HUES6 (cell line): ENCODE measurements around the gene CDH18.

Source experiments
- H3K27ac ChIP-seq: 2 replicates; pipeline ENCODE4 v1.7.0; 2013; ENCODE audit warnings: low read depth, mild to moderate bottlenecking, low read length, inconsistent platforms
- H3K27me3 ChIP-seq: 2 replicates; pipeline ENCODE4 v1.6.1; 2013; ENCODE audit warnings: low read length; ENCODE audit not compliant: control insufficient read depth, insufficient read depth
- H3K36me3 ChIP-seq: 2 replicates; pipeline ENCODE4 v1.6.1; 2013; ENCODE audit warnings: low read length; ENCODE audit not compliant: control insufficient read depth, insufficient read depth
- H3K4me1 ChIP-seq: 2 replicates; pipeline ENCODE4 v1.6.1; 2013; ENCODE audit warnings: low read length; ENCODE audit not compliant: control insufficient read depth, insufficient read depth
- H3K4me3 ChIP-seq: 2 replicates; pipeline ENCODE4 v1.5.1; 2013; ENCODE audit warnings: low read depth, low read length
- H3K9ac ChIP-seq: one replicate; pipeline ENCODE4 v1.6.1; 2013; ENCODE audit warnings: mild to moderate bottlenecking, low read length
- H3K9me3 ChIP-seq: 2 replicates; pipeline ENCODE4 v1.6.1; 2013; ENCODE audit warnings: low read depth, low read length; ENCODE audit not compliant: control insufficient read depth, insufficient read depth

The CDH18 gene

GRCh38 chr5:19605846-19606407, 382.1 kb downstream of the CDH18 start:
- H3K27me3 ChIP-seq: no peaks in the 10 kb centered on the region
- H3K4me1 ChIP-seq: no peaks in the 10 kb centered on the region
- H3K36me3 ChIP-seq: no peaks in the 10 kb centered on the region
- no peak overlapping the region for H3K4me3 ChIP-seq
- no peak overlapping the region for H3K9ac ChIP-seq
- H3K9me3 ChIP-seq: peaks cover 4% of the 10 kb centered on the region
- H3K27ac ChIP-seq: no peak overlapping the region

GRCh38 chr5:19584131-19584530, 403.9 kb downstream of the CDH18 start:
- no peak overlapping the region for H3K4me3 ChIP-seq

GRCh38 chr5:19577882-19578281, 410.1 kb downstream of the CDH18 start:
- H3K27ac ChIP-seq: no peak overlapping the region
- H3K9ac ChIP-seq: no peak overlapping the region
- H3K27me3 ChIP-seq: no peaks in the 10 kb centered on the region
- no peaks in the 10 kb centered on the region for H3K36me3 ChIP-seq
- H3K4me3 ChIP-seq: no peak overlapping the region
- no peaks in the 10 kb centered on the region for H3K4me1 ChIP-seq
- no peaks in the 10 kb centered on the region for H3K9me3 ChIP-seq

More at GRCh38 chr5:19584131-19584530, 403.9 kb downstream of the CDH18 start:
- no peak overlapping the region for H3K9ac ChIP-seq
- no peak overlapping the region for H3K27ac ChIP-seq
- peaks cover 7% of the 10 kb centered on the region; the same call in 1 of the 2 replicates for H3K4me1 ChIP-seq
- no peaks in the 10 kb centered on the region for H3K27me3 ChIP-seq
- no peaks in the 10 kb centered on the region for H3K36me3 ChIP-seq
- H3K9me3 ChIP-seq: no peaks in the 10 kb centered on the region

- Histone ChIP-seq H3K27me3 (no peaks in the 10 kb centered on the region), H3K4me1 (no peaks in the 10 kb centered on the region), H3K9ac (no peak overlapping the region), H3K27ac (no peak overlapping the region), H3K9me3 (no peaks in the 10 kb centered on the region), H3K4me3 (no peak overlapping the region), H3K36me3 (no peaks in the 10 kb centered on the region)
Measured at GRCh38 chr5:19568004-19568403, 420.0 kb downstream of the CDH18 start.

- Histone ChIP-seq H3K27me3 (no peaks in the 10 kb centered on the region), H3K4me3 (no peak overlapping the region), H3K9me3 (no peaks in the 10 kb centered on the region)
Measured at GRCh38 chr5:19565466-19565865, 422.5 kb downstream of the CDH18 start.

GRCh38 chr5:19564036-19564435, 424.0 kb downstream of the CDH18 start:
- Histone ChIP-seq H3K4me3 (no peak overlapping the region), H3K36me3 (no peaks in the 10 kb centered on the region), H3K9ac (no peak overlapping the region), H3K9me3 (no peaks in the 10 kb centered on the region), H3K27me3 (no peaks in the 10 kb centered on the region), H3K4me1 (no peaks in the 10 kb centered on the region), H3K27ac (no peak overlapping the region)

More at GRCh38 chr5:19565466-19565865, 422.5 kb downstream of the CDH18 start:
- Histone ChIP-seq H3K4me1 (no peaks in the 10 kb centered on the region), H3K27ac (no peak overlapping the region), H3K36me3 (no peaks in the 10 kb centered on the region), H3K9ac (no peak overlapping the region)

- H3K9ac ChIP-seq: no peak overlapping the region
- H3K4me1 ChIP-seq: no peaks in the 10 kb centered on the region
- H3K4me3 ChIP-seq: no peak overlapping the region
- H3K9me3 ChIP-seq: no peaks in the 10 kb centered on the region
- no peaks in the 10 kb centered on the region for H3K27me3 ChIP-seq
- H3K27ac ChIP-seq: no peak overlapping the region
- no peaks in the 10 kb centered on the region for H3K36me3 ChIP-seq
Measured at GRCh38 chr5:19555876-19556275, 432.1 kb downstream of the CDH18 start.

GRCh38 chr5:19555436-19555835, 432.6 kb downstream of the CDH18 start:
- Histone ChIP-seq H3K27ac (no peak overlapping the region), H3K4me1 (no peaks in the 10 kb centered on the region), H3K36me3 (no peaks in the 10 kb centered on the region), H3K9me3 (no peaks in the 10 kb centered on the region), H3K27me3 (no peaks in the 10 kb centered on the region), H3K4me3 (no peak overlapping the region), H3K9ac (no peak overlapping the region)

GRCh38 chr5:19554524-19554923, 433.5 kb downstream of the CDH18 start:
- H3K9ac ChIP-seq: no peak overlapping the region
- no peak overlapping the region for H3K4me3 ChIP-seq
- H3K27me3 ChIP-seq: no peaks in the 10 kb centered on the region
- H3K4me1 ChIP-seq: no peaks in the 10 kb centered on the region
- H3K9me3 ChIP-seq: no peaks in the 10 kb centered on the region
- no peak overlapping the region for H3K27ac ChIP-seq
- H3K36me3 ChIP-seq: no peaks in the 10 kb centered on the region

GRCh38 chr5:19547640-19548039, 440.4 kb downstream of the CDH18 start:
- Histone ChIP-seq H3K27me3 (no peaks in the 10 kb centered on the region), H3K27ac (no peak overlapping the region), H3K4me3 (no peak overlapping the region), H3K36me3 (no peaks in the 10 kb centered on the region), H3K4me1 (no peaks in the 10 kb centered on the region), H3K9me3 (no peaks in the 10 kb centered on the region), H3K9ac (no peak overlapping the region)

GRCh38 chr5:19546521-19546920, 441.5 kb downstream of the CDH18 start:
- Histone ChIP-seq H3K27ac (no peak overlapping the region), H3K9me3 (peaks cover 4% of the 10 kb centered on the region; the same call in 1 of the 2 replicates)

More at GRCh38 chr5:19546521-19546920, 441.5 kb downstream of the CDH18 start:
- Histone ChIP-seq H3K4me3 (no peak overlapping the region), H3K9ac (no peak overlapping the region), H3K4me1 (no peaks in the 10 kb centered on the region), H3K36me3 (no peaks in the 10 kb centered on the region), H3K27me3 (no peaks in the 10 kb centered on the region)
